B cell (primary cell): Measurements from ENCODE around the gene USPL1. TPM values are rescaled to one million over a fixed set of nuclear protein-coding genes. Genes with fewer than 3 reads are reported as not detected.

ENCODE experiments used
- ATAC-seq: fragments of 200-7000 bp; cut with Tn5 transposase; one replicate; pipeline ENCODE4 v1.10.0; 2021; ENCODE audit warnings: low read depth, mild to moderate bottlenecking, moderate number of reproducible peaks, moderate library complexity
- CTCF ChIA-PET: fragments of 350-600 bp; sonication (Branson Sonifier 250); formaldehyde crosslinking; loops from one replicate; lab custom pipeline; 2021; ENCODE audit warnings: antibody characterized with exemption, inconsistent platforms; lab: Charles Lee
- POLR2A ChIA-PET: fragments of 350-600 bp; sonication (Branson Sonifier 250); formaldehyde crosslinking; loops from one replicate; lab custom pipeline; 2021; ENCODE audit warnings: antibody characterized with exemption; lab: Charles Lee
- DNase-seq: peaks from one replicate; pipeline ENCODE4 v3.0.0; 2013
- H2AFZ ChIP-seq: 2 replicates; pipeline ENCODE4 v1.6.1; 2012; ENCODE audit warnings: mild to moderate bottlenecking, low read depth, low read length; ENCODE audit not compliant: insufficient read depth, poor library complexity, severe bottlenecking
- H3K27ac ChIP-seq, 2 donors: 1 replicate in 1 of 2; 2 replicates in 1 of 2; pipeline ENCODE4 v1.5.1; 2012 to 2013; ENCODE audit warnings: low read length in 2 of 2, mild to moderate bottlenecking in 2 of 2, moderate library complexity in 1 of 2
- H3K27me3 ChIP-seq, 4 experiments: fragments of 200-600 bp in 1 of 4; sonication (generic) in 1 of 4; replicated peaks in 1 of 4; 1 replicate in 2 of 4; 2 replicates in 2 of 4; pipeline versions ENCODE4 v1.6.1 to v1.7.0; 2013 to 2016; ENCODE audit warnings: low read length in 3 of 4, mild to moderate bottlenecking in 2 of 4, mixed read lengths in 1 of 4, moderate library complexity in 1 of 4; ENCODE audit not compliant: insufficient read depth in 4 of 4, control insufficient read depth in 3 of 4; ENCODE audit errors: control extremely low read depth in 1 of 4
- H3K36me3 ChIP-seq, 2 experiments: replicated peaks in 1 of 2; 1 replicate in 1 of 2; 2 replicates in 1 of 2; pipeline versions ENCODE4 v1.6.1 to v1.7.1; 2013; ENCODE audit warnings: low read length in 1 of 2; ENCODE audit not compliant: insufficient read depth in 2 of 2, control insufficient read depth in 1 of 2; ENCODE audit errors: control extremely low read depth in 1 of 2, extremely low read depth in 1 of 2
- H3K4me1 ChIP-seq, 2 donors: fragments of 200-600 bp in 1 of 2; sonication (generic) in 1 of 2; 1 replicate in 1 of 2; 2 replicates in 1 of 2; pipeline versions ENCODE4 v1.5.1 to v1.6.1; 2013 to 2017; ENCODE audit warnings: low read length in 2 of 2; ENCODE audit not compliant: control insufficient read depth in 2 of 2, insufficient read depth in 2 of 2
- H3K4me2 ChIP-seq: replicated peaks from 2 replicates; pipeline ENCODE3; 2012; ENCODE audit warnings: mild to moderate bottlenecking, low read depth, low read length; ENCODE audit not compliant: poor library complexity, severe bottlenecking
- H3K4me3 ChIP-seq, 5 experiments: fragments of 200-600 bp in 1 of 5; sonication (generic) in 1 of 5; 1 replicate in 3 of 5; 2 replicates in 2 of 5; pipeline versions ENCODE4 v1.5.1 to v1.7.0; 2011 to 2016; ENCODE audit warnings: low read length in 4 of 5, mild to moderate bottlenecking in 4 of 5, low read depth in 2 of 5, control low read depth in 1 of 5, moderate library complexity in 1 of 5; ENCODE audit not compliant: insufficient read depth in 1 of 5; ENCODE audit errors: control extremely low read depth in 1 of 5, extremely low read depth in 1 of 5
- H3K79me2 ChIP-seq: fragments of 200-600 bp; sonication (generic); one replicate; pipeline ENCODE4 v1.6.0; 2016; ENCODE audit warnings: low read length; ENCODE audit not compliant: control insufficient read depth, insufficient read depth
- H3K9ac ChIP-seq: fragments of 200-600 bp; sonication (generic); 2 replicates; pipeline ENCODE4 v1.6.1; 2017; ENCODE audit warnings: mild to moderate bottlenecking, low read length, moderate library complexity
- H3K9me3 ChIP-seq, 3 donors: one replicate each; pipeline versions ENCODE4 v1.6.1 to v1.7.1; 2013; ENCODE audit warnings: low read length in 2 of 3; ENCODE audit not compliant: control insufficient read depth in 2 of 3, insufficient read depth in 1 of 3; ENCODE audit errors: control extremely low read depth in 1 of 3
- H4K20me1 ChIP-seq: 2 replicates; pipeline ENCODE4 v1.6.0; 2012; ENCODE audit warnings: mild to moderate bottlenecking, low read length; ENCODE audit not compliant: insufficient read depth, control insufficient read depth, poor library complexity, severe bottlenecking
- H3K27ac Mint-ChIP-seq: one replicate; pipeline ENCODE4 v1.8.0; 2021; ENCODE audit warnings: mixed read lengths
- H3K27me3 Mint-ChIP-seq: one replicate; pipeline ENCODE4 v1.8.0; 2021; ENCODE audit warnings: mixed read lengths
- H3K4me1 Mint-ChIP-seq: one replicate; pipeline ENCODE4 v1.8.0; 2021; ENCODE audit warnings: mixed read lengths
- H3K4me3 Mint-ChIP-seq: one replicate; pipeline ENCODE4 v1.8.0; 2021; ENCODE audit warnings: mixed read lengths
- H3K9me3 Mint-ChIP-seq: one replicate; pipeline ENCODE4 v1.8.0; 2022; ENCODE audit warnings: mixed read lengths; ENCODE audit not compliant: insufficient read depth
- CTCF ChIP-seq: fragments of 200-600 bp; IDR thresholded peaks from one replicate; pipeline ENCODE4 v1.8.0; 2022; ENCODE audit warnings: antibody characterized with exemption, mild to moderate bottlenecking
- EZH2 ChIP-seq: IDR thresholded peaks from 2 replicates; pipeline ENCODE4 v1.6.1; 2012; ENCODE audit warnings: borderline replicate concordance, low read depth, mild to moderate bottlenecking, moderate library complexity, low read length; ENCODE audit not compliant: insufficient read depth, poor library complexity, severe bottlenecking
- WGBS: methylation state at CpG from one replicate; pipeline ENCODE4 v1.1.5; 2013; ENCODE audit warnings: missing lambda C conversion rate; ENCODE audit not compliant: insufficient coverage; 5-methylcytosine and 5-hydroxymethylcytosine counted together
- intact Hi-C: fragments of 100-400 bp; cut with micrococcal nuclease; formaldehyde crosslinking; loops from one replicate; pipeline ENCODE4 v1.10.0; 2022
- polyA plus RNA-seq: library from polyadenylated mRNA; depleted of rRNA; stranded (reverse); fragments of >200 nt; gene quantifications from 2 replicates; pipeline ENCODE4 v1.2.3, GENCODE V29; 2012
- total RNA-seq, 2 donors: library from RNA; stranded (reverse); fragments of 120-200 nt in 1 of 2; gene quantifications; 1 replicate in 1 of 2; 2 replicates in 1 of 2; pipeline versions ENCODE4 v1.2.3 to v1.2.4, GENCODE V29; 2013 to 2022

USPL1 gene
- total and polyA plus RNA-seq, 2 donors (not counting 1 experiment from before 2014, with no cell fraction given): 30.2 to 55.8 TPM

- POLR2A ChIA-PET: interaction anchor here (0.7 to 2.9 kb wide), 2 partner anchors 56 to 300 kb away, joined by 4 to 8 read pairs; partner anchors contain the start of gene USPL1
- peak overlapping the region; percentile 52 to 73 (median 65) for H3K4me3 ChIP-seq
- WGBS: under 1% methylated on average over 70 of the region's 72 CpGs
- CTCF ChIA-PET: interaction anchor here (1.0 to 1.5 kb wide), 2 partner anchors 9 to 15 kb away, joined by 3 read pairs; no protein-coding TSS in a partner anchor
- intact Hi-C loops: loop anchor here (1.0 to 10.0 kb wide), 8 partner anchors 12 to 539 kb away; partner anchors contain the start of genes ALOX5AP and USPL1
- Mint-ChIP-seq H3K27me3 (no peaks in the 10 kb centered on the region), H3K9me3 (no peaks in the 10 kb centered on the region), H3K4me1 (peaks cover 30% of the 10 kb centered on the region), H3K27ac (peak overlapping the region; percentile 99), H3K4me3 (peak overlapping the region; percentile 97)
- H3K79me2 ChIP-seq: no peaks in the 10 kb centered on the region
- peaks cover 8 to 19% of the 10 kb centered on the region in 2 donors for H3K4me1 ChIP-seq
- no peaks in the 10 kb centered on the region for H3K36me3 ChIP-seq
- H4K20me1 ChIP-seq: no peaks in the 10 kb centered on the region
- peak overlapping the region; percentile 71 for H3K4me2 ChIP-seq
- H3K27me3 ChIP-seq: no peaks in the 10 kb centered on the region
- peak; percentile 92 for ATAC-seq
- peak; percentile 73 for TF ChIP-seq CTCF
- no peak for TF ChIP-seq EZH2
- peak overlapping the region; percentile 54 for H3K9ac ChIP-seq
- peak overlapping the region; percentile 77 for H2AFZ ChIP-seq
- DNase-seq: peak; percentile 97
- no peaks in the 10 kb centered on the region for H3K9me3 ChIP-seq
- peak overlapping the region; percentile 47 to 57 for H3K27ac ChIP-seq
Measured at GRCh38 chr13:30673669-30674521, 56.2 kb downstream of the USPL1 start.
